Breast epithelium (tissue), 4 donors: ENCODE results near the gene S100A9. TPM values are rescaled to one million over a fixed set of nuclear protein-coding genes. Genes with fewer than 3 reads are reported as not detected.

Experiments
- DNase-seq, 2 donors: peaks; one replicate each; pipeline ENCODE4 v3.0.0-alpha.2; 2019; ENCODE audit warnings: low spot score in 2 of 2
- H3K27ac ChIP-seq, 2 donors: fragments of 200-600 bp; sonication (generic) in 1 of 2; one replicate each; pipeline ENCODE4 v1.5.1; 2016 to 2019; ENCODE audit warnings: mild to moderate bottlenecking in 1 of 2
- H3K27me3 ChIP-seq, 2 donors: fragments of 200-600 bp; sonication (generic) in 1 of 2; one replicate each; pipeline versions ENCODE4 v1.5.1 to v1.6.0; 2017 to 2019; ENCODE audit warnings: control low read depth in 1 of 2, mild to moderate bottlenecking in 1 of 2
- H3K36me3 ChIP-seq: fragments of 200-600 bp; one replicate; pipeline ENCODE4 v1.5.1; 2019
- H3K4me1 ChIP-seq, 2 donors: fragments of 200-600 bp; sonication (generic); one replicate each; pipeline ENCODE4 v1.5.1; 2016 to 2019; ENCODE audit warnings: control low read depth in 1 of 2
- H3K4me3 ChIP-seq, 3 donors: fragments of 200-600 bp; sonication (generic); 1 replicate in 2 of 3; 2 replicates in 1 of 3; pipeline ENCODE4 v1.5.1; 2016 to 2019; ENCODE audit warnings: mild to moderate bottlenecking in 3 of 3, moderate library complexity in 2 of 3
- H3K9me3 ChIP-seq, 2 donors: fragments of 200-600 bp; sonication (generic) in 1 of 2; one replicate each; pipeline ENCODE4 v1.5.1; 2016 to 2019; ENCODE audit warnings: control low read depth in 1 of 2
- POLR2A ChIP-seq: fragments of 450-650 bp; IDR thresholded peaks from one replicate; pipeline ENCODE4 v1.6.1; 2016; ENCODE audit warnings: antibody characterized with exemption, mild to moderate bottlenecking, moderate library complexity
- POLR2AphosphoS5 ChIP-seq, 3 donors: sonication (generic); formaldehyde crosslinking; IDR thresholded peaks; one replicate each; pipeline ENCODE4 v1.6.1; 2017; ENCODE audit warnings: antibody characterized with exemption in 3 of 3
- intact Hi-C: fragments of 100-400 bp; cut with DNase I; formaldehyde crosslinking; loops from one replicate; pipeline ENCODE4 v1.15.1; 2023; ENCODE audit warnings: low total_unique reads
- total RNA-seq, 3 donors: library from RNA; depleted of rRNA; stranded (reverse); fragments of >200 nt; gene quantifications; one replicate each; pipeline ENCODE4 v1.1.0, GENCODE V29; 2016
- TF ChIP-seq, protein P1 (sequence below), 3 donors: fragments of 450-650 bp; IDR thresholded peaks; one replicate each; pipeline ENCODE4 v1.5.1; 2016 to 2017; ENCODE audit warnings: antibody characterized with exemption in 3 of 3, mild to moderate bottlenecking in 3 of 3, moderate library complexity in 3 of 3

The S100A9 gene
- total RNA-seq, 3 donors from 2014 or later: 90.3 to 329 (median 208) TPM

DNA sequence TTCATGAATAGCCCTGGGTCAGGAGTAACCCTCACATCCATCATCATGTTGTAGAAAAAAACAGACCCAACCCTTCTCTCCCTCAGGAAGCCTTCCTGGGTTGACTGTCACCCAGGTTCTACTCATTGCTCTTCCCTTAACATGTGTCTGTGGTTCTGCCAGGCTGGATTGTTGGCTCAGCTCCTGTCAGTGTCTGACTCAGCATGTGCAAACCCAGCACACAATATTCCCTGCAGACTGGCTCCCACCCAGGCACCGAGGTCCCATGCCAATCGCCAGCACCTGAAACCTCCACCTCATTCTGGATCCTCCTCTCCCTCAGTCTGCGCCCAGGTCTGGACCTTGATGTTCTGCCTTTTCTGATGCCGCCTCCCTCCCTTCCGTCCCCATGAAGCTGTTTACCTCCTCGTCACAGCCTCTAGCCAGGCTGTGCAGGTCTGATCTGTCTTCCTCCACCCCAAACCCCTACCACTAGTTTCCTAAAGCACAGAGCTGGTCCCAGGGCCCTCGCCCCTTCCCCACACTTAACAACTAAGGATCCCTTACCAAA is 37.6 kb downstream of the S100A9 start:
- H3K4me3 ChIP-seq: no peak overlapping the region
- peaks cover 0 to 12% of the 10 kb centered on the region in 2 donors for H3K27me3 ChIP-seq
- no peaks in the 10 kb centered on the region for H3K36me3 ChIP-seq
- H3K4me1 ChIP-seq: no peaks in the 10 kb centered on the region
- TF ChIP-seq POLR2A: no peak
- TF ChIP-seq POLR2AphosphoS5 (IDR thresholded peaks at IDR 0.05): no peak
- TF ChIP-seq, protein P1, sequence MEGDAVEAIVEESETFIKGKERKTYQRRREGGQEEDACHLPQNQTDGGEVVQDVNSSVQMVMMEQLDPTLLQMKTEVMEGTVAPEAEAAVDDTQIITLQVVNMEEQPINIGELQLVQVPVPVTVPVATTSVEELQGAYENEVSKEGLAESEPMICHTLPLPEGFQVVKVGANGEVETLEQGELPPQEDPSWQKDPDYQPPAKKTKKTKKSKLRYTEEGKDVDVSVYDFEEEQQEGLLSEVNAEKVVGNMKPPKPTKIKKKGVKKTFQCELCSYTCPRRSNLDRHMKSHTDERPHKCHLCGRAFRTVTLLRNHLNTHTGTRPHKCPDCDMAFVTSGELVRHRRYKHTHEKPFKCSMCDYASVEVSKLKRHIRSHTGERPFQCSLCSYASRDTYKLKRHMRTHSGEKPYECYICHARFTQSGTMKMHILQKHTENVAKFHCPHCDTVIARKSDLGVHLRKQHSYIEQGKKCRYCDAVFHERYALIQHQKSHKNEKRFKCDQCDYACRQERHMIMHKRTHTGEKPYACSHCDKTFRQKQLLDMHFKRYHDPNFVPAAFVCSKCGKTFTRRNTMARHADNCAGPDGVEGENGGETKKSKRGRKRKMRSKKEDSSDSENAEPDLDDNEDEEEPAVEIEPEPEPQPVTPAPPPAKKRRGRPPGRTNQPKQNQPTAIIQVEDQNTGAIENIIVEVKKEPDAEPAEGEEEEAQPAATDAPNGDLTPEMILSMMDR (IDR thresholded peaks at IDR 0.05): no peak
- H3K27ac ChIP-seq: no peak overlapping the region
- peak in 1 of 2 donors; percentile 17 for DNase-seq
- no peaks in the 10 kb centered on the region for H3K9me3 ChIP-seq
- intact Hi-C loops: no loop called here

DNA sequence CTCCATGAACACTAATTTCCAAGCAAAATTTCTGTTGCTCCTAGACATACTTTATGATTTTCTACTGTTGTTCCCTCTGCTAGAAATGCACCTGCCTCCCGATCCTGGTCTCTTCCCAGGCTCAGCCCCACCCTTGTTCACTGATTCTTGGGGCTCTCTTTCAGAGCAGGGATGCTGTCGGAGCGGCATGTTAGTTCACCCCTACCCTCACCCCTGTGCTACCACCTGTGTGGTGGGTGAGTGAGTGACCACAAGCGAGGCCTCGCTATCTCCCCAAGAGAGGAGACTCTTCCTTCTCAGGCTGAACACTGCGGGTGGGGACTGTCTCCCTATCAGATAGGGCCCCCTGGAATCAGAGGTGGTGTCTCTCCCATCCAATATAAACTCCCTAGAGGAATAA is 38.1 kb downstream of the S100A9 start:
- H3K27ac ChIP-seq: no peak overlapping the region
- TF ChIP-seq POLR2A: no peak
- no peak for TF ChIP-seq POLR2AphosphoS5 (IDR thresholded peaks at IDR 0.05)
- TF ChIP-seq, protein P1 (IDR thresholded peaks at IDR 0.05): no peak
- DNase-seq: peak in 1 of 2 donors; percentile 2
- no peaks in the 10 kb centered on the region for H3K36me3 ChIP-seq
- intact Hi-C loops: no loop called here
- H3K27me3 ChIP-seq: peaks cover 0 to 12% of the 10 kb centered on the region in 2 donors
- no peaks in the 10 kb centered on the region for H3K4me1 ChIP-seq
- no peaks in the 10 kb centered on the region for H3K9me3 ChIP-seq
- H3K4me3 ChIP-seq: no peak overlapping the region

DNA sequence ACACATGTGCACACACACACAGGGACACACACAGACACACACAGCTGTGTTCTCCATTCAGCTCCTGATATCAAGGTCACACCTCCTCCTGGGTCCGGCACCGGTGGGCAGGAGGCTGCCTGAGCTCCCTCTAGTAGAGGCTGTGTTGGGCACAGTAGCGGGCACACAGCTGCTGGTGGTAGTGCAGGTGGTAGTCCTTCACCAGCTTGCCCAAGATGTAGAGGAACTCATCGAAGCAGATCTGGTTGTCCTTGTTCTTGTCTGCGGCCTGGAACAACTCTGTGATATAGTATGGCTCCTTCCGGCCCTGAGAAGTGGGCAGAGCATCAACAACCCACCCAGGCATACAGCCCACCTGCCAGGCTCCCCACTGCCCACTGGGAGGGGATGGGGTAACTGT is 38.8 kb downstream of the S100A9 start:
- TF ChIP-seq POLR2A (no peak), POLR2AphosphoS5 (IDR thresholded peaks at IDR 0.05) (no peak)
- TF ChIP-seq, protein P1 (IDR thresholded peaks at IDR 0.05): no peak
- Histone ChIP-seq H3K4me1 (no peaks in the 10 kb centered on the region), H3K9me3 (no peaks in the 10 kb centered on the region), H3K36me3 (no peaks in the 10 kb centered on the region), H3K27ac (no peak overlapping the region), H3K4me3 (no peak overlapping the region), H3K27me3 (peaks cover 0 to 12% of the 10 kb centered on the region in 2 donors)
- DNase-seq: no peak
- intact Hi-C loops: no loop called here

DNA sequence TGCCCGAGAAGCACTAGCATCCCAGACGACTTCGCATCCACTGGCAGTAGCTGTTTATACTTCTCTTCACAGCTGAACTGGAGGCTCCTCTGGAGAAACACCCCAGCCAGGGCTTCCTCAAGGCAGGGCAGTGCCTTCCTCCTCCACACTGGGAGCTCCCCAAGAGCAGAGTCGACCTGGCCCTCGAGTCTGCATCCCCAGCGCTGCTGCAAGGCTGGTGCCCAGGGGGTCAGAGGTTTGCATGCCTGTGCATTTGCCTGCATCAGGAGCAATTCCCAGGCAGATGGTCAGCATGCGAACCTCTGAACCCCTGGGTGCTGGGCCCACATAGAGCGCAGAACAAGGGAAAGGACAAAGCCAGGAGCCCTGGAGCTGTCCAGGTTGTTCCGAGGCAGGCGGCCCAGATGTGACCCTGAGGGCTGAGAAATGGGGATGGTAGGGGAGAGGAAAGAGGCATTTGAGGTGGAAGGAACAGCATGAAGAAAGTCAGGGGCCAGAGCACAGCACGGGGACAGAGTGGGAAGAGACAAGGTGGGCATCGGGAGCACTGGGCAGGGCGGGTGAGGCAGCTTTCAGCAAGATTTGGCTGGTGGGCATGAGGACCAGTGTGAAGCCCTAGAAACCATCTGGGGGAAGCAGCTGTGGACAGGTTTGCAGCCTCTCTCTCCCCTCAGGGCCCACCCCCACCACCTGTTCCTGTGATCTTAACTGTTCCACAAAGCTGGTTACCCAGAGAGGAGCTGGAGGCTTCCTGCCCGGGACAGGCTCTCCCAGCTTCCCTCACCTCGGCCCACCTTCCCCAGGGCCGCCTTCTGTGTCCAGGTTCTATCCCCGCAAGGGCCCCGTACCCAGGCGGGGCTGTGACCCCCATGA is 39.6 kb downstream of the S100A9 start:
- intact Hi-C loops: no loop called here

More for the DNA sequence above, 39.6 kb downstream of the S100A9 start:
- peaks cover 0 to 12% of the 10 kb centered on the region in 2 donors for H3K27me3 ChIP-seq
- no peaks in the 10 kb centered on the region for H3K4me1 ChIP-seq
- H3K4me3 ChIP-seq: no peak overlapping the region
- TF ChIP-seq POLR2AphosphoS5 (IDR thresholded peaks at IDR 0.05) (no peak), POLR2A (no peak)
- TF ChIP-seq, protein P1 (IDR thresholded peaks at IDR 0.05): no peak
- DNase-seq: peak in 1 of 2 donors; percentile 7
- H3K36me3 ChIP-seq: no peaks in the 10 kb centered on the region
- no peaks in the 10 kb centered on the region for H3K9me3 ChIP-seq
- no peak overlapping the region for H3K27ac ChIP-seq
